Measurements from ENCODE around the gene NRGN. TPM values are rescaled to one million over a fixed set of nuclear protein-coding genes. Genes with fewer than 3 reads are reported as not detected.

The NRGN gene
- total RNA-seq, 1 experiment from 2014 or later, result 2.9 TPM

- no peak for ATAC-seq
- POLR2A ChIA-PET, result interaction anchor here (1.0 kb wide), 1 partner anchor 80 kb away, joined by 4 read pairs; no protein-coding TSS in a partner anchor
- H3K27me3 Mint-ChIP-seq (ENCODE audit: low read depth), result peaks cover 19% of the 10 kb centered on the region
- peaks cover 17% of the 10 kb centered on the region for H3K4me1 Mint-ChIP-seq
- no peak overlapping the region for H3K27ac Mint-ChIP-seq
- H3K9me3 Mint-ChIP-seq, result no peaks in the 10 kb centered on the region
- no peak overlapping the region for H3K4me3 Mint-ChIP-seq
- TF ChIP-seq CREB1 (CRISPR knock-in tag; IDR thresholded peaks at IDR 0.05), result no peak
- TF ChIP-seq HMGA2 (CRISPR knock-in tag; IDR thresholded peaks at IDR 0.05), result no peak
- TF ChIP-seq FOXJ3 (CRISPR knock-in tag; IDR thresholded peaks at IDR 0.05; ENCODE audit: borderline replicate concordance), result no peak
- TF ChIP-seq USF1 (CRISPR knock-in tag; IDR thresholded peaks at IDR 0.05), result no peak
- no peak for TF ChIP-seq SMAD4 (CRISPR knock-in tag; IDR thresholded peaks at IDR 0.05)
- no peak for TF ChIP-seq ZBTB43 (CRISPR knock-in tag; IDR thresholded peaks at IDR 0.05)
- no peak for TF ChIP-seq TP53 (CRISPR knock-in tag; IDR thresholded peaks at IDR 0.05)
- TF ChIP-seq ESRRA (CRISPR knock-in tag; IDR thresholded peaks at IDR 0.05; ENCODE audit: borderline replicate concordance), result no peak
- no peak for TF ChIP-seq ETV6 (CRISPR knock-in tag; IDR thresholded peaks at IDR 0.05)
- CTCF ChIA-PET, result interaction anchor here (0.9 to 1.3 kb wide), 2 partner anchors 28 to 97 kb away, joined by 3 to 5 read pairs; no protein-coding TSS in a partner anchor
- peaks cover 18% of the 10 kb centered on the region; the same call in 1 of the 2 replicates for H3K36me3 Mint-ChIP-seq
- DNase-seq (ENCODE audit: low spot score), result no peak
These were observed 26.4 kb downstream of the NRGN start for GRCh38 chr11:124766156-124766555.

DNA sequence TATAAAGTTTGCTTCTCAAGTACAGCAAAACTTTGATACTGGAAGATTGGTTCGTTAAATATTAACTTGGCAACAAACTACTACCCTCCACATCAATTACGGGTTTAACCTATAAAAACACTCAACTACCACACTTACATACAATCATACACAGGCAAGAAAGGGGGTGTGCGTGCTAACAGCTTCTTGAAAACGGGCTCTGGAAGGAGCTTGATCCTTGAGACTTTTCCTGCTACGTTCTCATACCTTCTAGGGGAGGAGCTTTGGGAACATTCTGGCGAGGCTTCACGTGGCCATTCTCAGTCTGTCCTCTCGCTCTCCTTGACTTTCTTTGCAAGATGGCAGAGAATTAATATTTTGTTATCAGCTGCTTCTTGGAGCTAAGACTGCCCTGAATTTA is 29.2 kb downstream of the NRGN start:
- peaks cover 33% of the 10 kb centered on the region for H3K36me3 Mint-ChIP-seq
- ChIA-PET POLR2A (no interaction called here), CTCF (interaction anchor here (0.9 to 3.1 kb wide), 3 partner anchors 9 to 98 kb away, joined by 4 to 12 read pairs (median 5); no protein-coding TSS in a partner anchor)
- no peaks in the 10 kb centered on the region for H3K4me1 Mint-ChIP-seq
- DNase-seq (ENCODE audit: low spot score), result no peak
- TF ChIP-seq AR (CRISPR knock-in tag; IDR thresholded peaks at IDR 0.05), result no peak
- TF ChIP-seq FOXP1 (CRISPR knock-in tag; IDR thresholded peaks at IDR 0.05; ENCODE audit: borderline replicate concordance), result no peak
- no peak for TF ChIP-seq ZNF416 (CRISPR knock-in tag; IDR thresholded peaks at IDR 0.05)
- no peak for TF ChIP-seq NFE2L1 (CRISPR knock-in tag; IDR thresholded peaks at IDR 0.05)
- TF ChIP-seq ZNF263 (CRISPR knock-in tag; IDR thresholded peaks at IDR 0.05; ENCODE audit: low read depth), result no peak
- TF ChIP-seq ZMAT4 (CRISPR knock-in tag; IDR thresholded peaks at IDR 0.05), result no peak
- no peak for TF ChIP-seq ZBTB21 (CRISPR knock-in tag; IDR thresholded peaks at IDR 0.05; ENCODE audit: borderline replicate concordance)
- TF ChIP-seq ZBTB43 (CRISPR knock-in tag; IDR thresholded peaks at IDR 0.05), result no peak
- TF ChIP-seq SOX15 (CRISPR knock-in tag; IDR thresholded peaks at IDR 0.05), result no peak
- no peak for TF ChIP-seq ZNF281 (CRISPR knock-in tag; IDR thresholded peaks at IDR 0.05)
- no peak for TF ChIP-seq ZNF512 (CRISPR knock-in tag; IDR thresholded peaks at IDR 0.05; ENCODE audit: borderline replicate concordance)
- TF ChIP-seq FOXP4 (CRISPR knock-in tag; IDR thresholded peaks at IDR 0.05), result no peak
- no peak for TF ChIP-seq MXD4 (CRISPR knock-in tag; IDR thresholded peaks at IDR 0.05; ENCODE audit: borderline replicate concordance)
- H3K27me3 Mint-ChIP-seq (ENCODE audit: low read depth), result no peaks in the 10 kb centered on the region
- no peak for ATAC-seq
- H3K27ac Mint-ChIP-seq, result no peak overlapping the region
- H3K9me3 Mint-ChIP-seq, result no peaks in the 10 kb centered on the region
- H3K4me3 Mint-ChIP-seq, result no peak overlapping the region
